Body of pancreas (tissue), 4 donors: ENCODE data around the gene DTNB. TPM values are rescaled to one million over a fixed set of nuclear protein-coding genes. Genes with fewer than 3 reads are reported as not detected.

Experiments used
- ATAC-seq: fragments of 150-250 bp; one replicate; pipeline ENCODE4 v1.9.1; 2016
- DNase-seq, 4 donors: peaks; one replicate each; pipeline ENCODE4 v3.0.0-alpha.2; 2019
- H3K27ac ChIP-seq, 4 donors: fragments of 200-600 bp; sonication (generic); 1 replicate in 3 of 4; 2 replicates in 1 of 4; pipeline versions ENCODE4 v1.5.1 to v1.6.1; 2016 to 2019; ENCODE audit warnings: mild to moderate bottlenecking in 1 of 4, mixed read lengths in 1 of 4, moderate library complexity in 1 of 4
- H3K27me3 ChIP-seq, 2 donors: fragments of 200-600 bp; sonication (generic); one replicate each; pipeline ENCODE4 v1.6.0; 2016; ENCODE audit warnings: mild to moderate bottlenecking in 1 of 2
- H3K36me3 ChIP-seq, 2 donors: fragments of 200-600 bp; sonication (generic); replicated peaks in 1 of 2; 2 replicates each; pipeline ENCODE4 v1.5.1; 2016; ENCODE audit warnings: low read depth in 2 of 2; ENCODE audit not compliant: insufficient read depth in 1 of 2
- H3K4me1 ChIP-seq: fragments of 200-600 bp; sonication (generic); one replicate; pipeline ENCODE4 v1.6.0; 2016
- H3K4me3 ChIP-seq, 2 donors: fragments of 200-600 bp; sonication (generic); 1 replicate in 1 of 2; 2 replicates in 1 of 2; pipeline ENCODE4 v1.5.1; 2016 to 2019
- H3K9me3 ChIP-seq, 3 donors: fragments of 200-600 bp; sonication (generic); 1 replicate in 2 of 3; 2 replicates in 1 of 3; pipeline ENCODE4 v1.5.1; 2016
- CTCF ChIP-seq, 7 experiments: fragments of 450-650 bp in 4 of 7; fragments of 200-600 bp in 3 of 7; sonication (generic) in 3 of 7; IDR thresholded peaks; one replicate each; pipeline ENCODE4 v1.5.1; 2016 to 2019; ENCODE audit warnings: antibody characterized with exemption in 7 of 7
- POLR2A ChIP-seq, 3 donors: fragments of 450-650 bp; IDR thresholded peaks; one replicate each; pipeline ENCODE4 v1.6.1; 2016; ENCODE audit warnings: antibody characterized with exemption in 3 of 3, mild to moderate bottlenecking in 2 of 3
- WGBS, 2 donors: methylation state at CpG; one replicate each; pipeline ENCODE4 v1.1.5; 2017; 5-methylcytosine and 5-hydroxymethylcytosine counted together
- intact Hi-C: fragments of 100-400 bp; cut with DNase I; formaldehyde crosslinking; loops from one replicate; pipeline ENCODE4 v1.15.1; 2023
- total RNA-seq, 2 donors: library from RNA; depleted of rRNA; stranded (reverse); fragments of >200 nt; gene quantifications; one replicate each; pipeline ENCODE4 v1.1.0, GENCODE V29; 2016

DTNB gene
- total RNA-seq, 2 donors from 2014 or later = 17.8 to 22.6 TPM

GRCh38 chr2:25532521-25532920 lies 140.9 kb downstream of the DTNB start:
- H3K9me3 ChIP-seq = no peaks in the 10 kb centered on the region

GRCh38 chr2:25529034-25529433 lies 144.3 kb downstream of the DTNB start:
- Histone ChIP-seq H3K9me3 (no peaks in the 10 kb centered on the region), H3K36me3 (no peaks in the 10 kb centered on the region), H3K4me3 (no peak overlapping the region), H3K27me3 (no peaks in the 10 kb centered on the region), H3K4me1 (no peaks in the 10 kb centered on the region), H3K27ac (no peak overlapping the region)
- intact Hi-C loops = loop anchor here (10.0 kb wide), 1 partner anchor 184 kb away; the partner anchor contains the start of gene DNMT3A
- ATAC-seq (no peak), DNase-seq (no peak)
- 57 to 72% methylated on average over 3 of the region's 3 CpGs for WGBS, 2 donors
- TF ChIP-seq CTCF (IDR thresholded peaks at IDR 0.05) (no peak), POLR2A (IDR thresholded peaks at IDR 0.05) (no peak)

More at GRCh38 chr2:25532521-25532920, 140.9 kb downstream of the DTNB start:
- H3K4me1 ChIP-seq = no peaks in the 10 kb centered on the region
- intact Hi-C loops = no loop called here
- DNase-seq (no peak), ATAC-seq (no peak)
- no peaks in the 10 kb centered on the region for H3K27me3 ChIP-seq
- no peak for TF ChIP-seq CTCF (IDR thresholded peaks at IDR 0.05)
- no peak for TF ChIP-seq POLR2A (IDR thresholded peaks at IDR 0.05)
- H3K36me3 ChIP-seq = no peaks in the 10 kb centered on the region
- no peak overlapping the region for H3K4me3 ChIP-seq
- WGBS, 2 donors = 50% methylated on average over 2 of the region's 2 CpGs
- H3K27ac ChIP-seq = no peak overlapping the region

- no peak overlapping the region for H3K4me3 ChIP-seq
- no peak overlapping the region for H3K27ac ChIP-seq
- no peak for DNase-seq
- WGBS, 2 donors = 91 to 92% methylated on average over 4 of the region's 4 CpGs
- TF ChIP-seq POLR2A (IDR thresholded peaks at IDR 0.05) = no peak
- TF ChIP-seq CTCF (IDR thresholded peaks at IDR 0.05) = no peak
- intact Hi-C loops = loop anchor here (10.0 kb wide), 1 partner anchor 183 kb away; the partner anchor contains the start of gene DNMT3A
- no peaks in the 10 kb centered on the region for H3K4me1 ChIP-seq
- H3K36me3 ChIP-seq = no peaks in the 10 kb centered on the region
- no peaks in the 10 kb centered on the region for H3K9me3 ChIP-seq
- ATAC-seq = no peak
- no peaks in the 10 kb centered on the region for H3K27me3 ChIP-seq
These were observed 145.2 kb downstream of the DTNB start for GRCh38 chr2:25528173-25528572.

- intact Hi-C loops = loop anchor here (10.0 kb wide), 1 partner anchor 180 kb away; the partner anchor contains the start of gene DNMT3A
- H3K36me3 ChIP-seq = no peaks in the 10 kb centered on the region
- TF ChIP-seq POLR2A (IDR thresholded peaks at IDR 0.05) (no peak), CTCF (IDR thresholded peaks at IDR 0.05) (no peak)
- 88 to 90% methylated on average over 5 of the region's 5 CpGs for WGBS, 2 donors
- ATAC-seq (no peak), DNase-seq (no peak)
- no peak overlapping the region for H3K4me3 ChIP-seq
- no peaks in the 10 kb centered on the region for H3K27me3 ChIP-seq
- peaks cover 8% of the 10 kb centered on the region for H3K4me1 ChIP-seq
- H3K9me3 ChIP-seq = no peaks in the 10 kb centered on the region
- no peak overlapping the region for H3K27ac ChIP-seq
These were observed 148.9 kb downstream of the DTNB start for GRCh38 chr2:25524507-25524906.

GRCh38 chr2:25523060-25523459 lies 150.3 kb downstream of the DTNB start:
- 78 to 80% methylated on average over 4 of the region's 4 CpGs for WGBS, 2 donors
- TF ChIP-seq POLR2A (IDR thresholded peaks at IDR 0.05) (no peak), CTCF (IDR thresholded peaks at IDR 0.05) (no peak)
- ATAC-seq = no peak
- Histone ChIP-seq H3K27me3 (no peaks in the 10 kb centered on the region), H3K4me3 (no peak overlapping the region), H3K36me3 (no peaks in the 10 kb centered on the region), H3K27ac (no peak overlapping the region), H3K4me1 (peaks cover 8% of the 10 kb centered on the region), H3K9me3 (no peaks in the 10 kb centered on the region)
- DNase-seq = no peak
- intact Hi-C loops = loop anchor here (10.0 kb wide), 1 partner anchor 178 kb away; the partner anchor contains the start of gene DNMT3A
